HT-29 (cell line): ENCODE results near the gene MALT1. TPM values are rescaled to one million over a fixed set of nuclear protein-coding genes. Genes with fewer than 3 reads are reported as not detected.
"Not testable (repeated sequence)": the region's sequence is repeated elsewhere in the genome, so short reads cannot be mapped to it uniquely, and the experiment has no call there.

Source experiments
- DNase-seq: peaks from one replicate; pipeline ENCODE4 v3.0.0-alpha.2; 2015; ENCODE audit warnings: low spot score
- total RNA-seq: library from RNA; depleted of rRNA; stranded (reverse); fragments of >200 nt; shearing (Covaris generic); gene quantifications from 2 replicates; pipeline ENCODE4 v1.2.3, GENCODE V29; 2014

The MALT1 gene
- total RNA-seq, 1 experiment from 2014 or later, result 5.6 TPM

GRCh38 chr18:58770601-58771000 is 99.3 kb downstream of the MALT1 start:
- DNase-seq, result no peak

- no peak for DNase-seq
Observed at GRCh38 chr18:58772161-58772560, 100.9 kb downstream of the MALT1 start.

DNA sequence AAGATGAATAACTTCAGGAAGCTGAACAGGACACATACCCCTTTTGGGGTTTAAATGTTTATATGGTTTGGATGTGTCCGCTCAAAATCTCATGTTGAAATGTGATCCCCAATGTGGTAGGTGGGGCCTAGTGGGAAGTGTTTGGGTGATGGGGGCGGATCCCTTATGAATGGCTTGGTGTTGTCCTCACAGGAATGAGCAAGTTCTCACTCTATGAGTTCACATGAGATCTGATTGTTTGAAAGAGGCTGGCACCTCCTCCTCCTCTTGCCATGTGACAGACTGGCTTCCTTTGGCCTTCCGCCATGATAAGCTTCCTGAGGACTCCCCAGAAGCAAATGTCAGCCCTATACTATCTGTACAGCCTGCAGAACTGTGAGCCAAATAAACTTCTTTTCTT is 104.8 kb downstream of the MALT1 start:
- DNase-seq, result no peak

- DNase-seq, result not testable (repeated sequence)
Observed at GRCh38 chr18:58776541-58776940, 105.3 kb downstream of the MALT1 start.

GRCh38 chr18:58777471-58777870 is 106.2 kb downstream of the MALT1 start:
- DNase-seq, result no peak

DNA sequence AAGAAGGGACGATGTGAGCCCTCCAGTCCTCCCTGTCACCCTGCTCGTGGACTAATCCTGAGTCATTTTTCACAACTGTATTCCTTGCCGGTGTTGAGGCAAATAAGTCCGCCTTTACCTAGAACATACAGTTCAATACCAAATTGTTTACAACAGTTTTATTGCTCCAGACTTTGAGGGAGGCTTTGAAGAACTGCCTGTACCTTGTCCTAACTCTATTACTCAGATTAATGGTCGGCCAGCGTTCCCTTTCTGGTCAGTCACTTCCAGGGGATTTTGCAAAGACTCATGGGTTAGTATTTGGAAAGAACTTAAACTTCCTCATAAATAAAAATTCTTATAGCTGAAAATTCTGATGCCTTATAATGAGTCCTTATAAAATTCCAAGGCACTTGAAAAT is 108.3 kb downstream of the MALT1 start:
- DNase-seq, result no peak

GRCh38 chr18:58780045-58780444 is 108.8 kb downstream of the MALT1 start:
- DNase-seq, result no peak

- peak; percentile 82 for DNase-seq
Observed at GRCh38 chr18:58781627-58782194, 110.4 kb downstream of the MALT1 start.

- no peak for DNase-seq
Observed at GRCh38 chr18:58784601-58785137, 113.4 kb downstream of the MALT1 start.

GRCh38 chr18:58785171-58785805 is 114.0 kb downstream of the MALT1 start:
- peak; percentile 85 for DNase-seq

GRCh38 chr18:58785870-58786269 is 114.6 kb downstream of the MALT1 start:
- DNase-seq, result no peak

DNA sequence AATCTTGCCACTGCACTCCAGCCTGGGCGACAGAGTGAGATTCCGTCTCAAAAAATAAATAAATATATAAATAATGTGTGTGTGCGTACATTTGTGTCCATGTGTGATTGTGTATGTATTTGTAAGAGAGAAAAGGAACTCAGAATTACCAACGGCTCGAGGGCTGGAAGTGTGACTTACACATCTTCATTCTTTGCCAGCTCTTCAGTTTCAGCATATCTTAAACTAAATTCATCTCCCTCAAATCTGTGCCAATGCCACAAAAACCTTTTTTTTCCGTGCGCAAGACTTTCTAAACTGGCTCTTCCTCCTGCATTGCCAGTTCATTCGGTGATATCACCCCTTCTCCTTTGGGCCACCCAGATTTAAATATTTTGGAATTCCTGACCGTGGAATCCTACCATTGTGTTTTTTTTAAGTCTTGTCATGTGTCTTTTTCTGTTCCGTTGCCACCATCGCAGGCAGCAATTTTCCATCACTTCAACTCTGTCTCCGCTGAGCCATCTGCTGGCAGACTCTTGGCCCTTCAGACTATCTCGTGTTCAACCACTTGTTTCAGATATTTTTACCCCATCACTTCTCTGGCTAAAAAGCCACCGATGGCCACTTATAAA is 116.4 kb downstream of the MALT1 start:
- DNase-seq, result no peak

GRCh38 chr18:58788470-58788869 is 117.2 kb downstream of the MALT1 start:
- DNase-seq, result no peak

GRCh38 chr18:58788971-58789875 is 118.0 kb downstream of the MALT1 start:
- DNase-seq, result peak; percentile 77

- peak; percentile 18 for DNase-seq
Observed at GRCh38 chr18:58789876-58790240, 118.6 kb downstream of the MALT1 start.

DNA sequence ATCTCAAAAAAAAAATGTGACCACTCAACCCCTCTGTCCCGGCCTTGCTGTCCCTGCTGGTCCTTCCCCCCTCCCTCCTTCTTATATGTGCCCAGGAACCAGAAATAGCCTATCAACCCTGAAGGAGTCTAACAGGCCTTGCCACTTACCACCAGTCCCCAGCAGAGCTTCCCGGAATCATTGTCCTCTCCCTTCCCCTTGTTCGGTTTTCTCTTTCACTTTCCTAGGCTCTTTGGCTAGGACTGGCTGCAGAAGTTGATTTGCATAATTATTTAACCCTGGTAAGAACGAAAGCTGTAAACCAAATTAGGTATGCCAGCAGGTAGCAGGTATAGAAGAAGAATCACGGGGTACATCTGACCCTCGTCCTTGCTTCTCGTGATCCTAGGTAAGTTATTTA is 120.8 kb downstream of the MALT1 start:
- DNase-seq, result no peak

- no peak for DNase-seq
Observed at GRCh38 chr18:58793361-58793760, 122.1 kb downstream of the MALT1 start.

GRCh38 chr18:58796220-58796619 is 125.0 kb downstream of the MALT1 start:
- DNase-seq, result no peak

GRCh38 chr18:58800582-58800981 is 129.3 kb downstream of the MALT1 start:
- no peak for DNase-seq

GRCh38 chr18:58802959-58803358 is 131.7 kb downstream of the MALT1 start:
- no peak for DNase-seq

GRCh38 chr18:58803978-58804377 is 132.7 kb downstream of the MALT1 start:
- DNase-seq, result no peak
